ENCODE measurements around the gene CYP2W1. TPM values are rescaled to one million over a fixed set of nuclear protein-coding genes. Genes with fewer than 3 reads are reported as not detected.

Gene CYP2W1
- total and polyA plus RNA-seq, 2 experiments from 2014 or later, result not detected

GRCh38 chr7:1012716-1013095 is 29.7 kb downstream of the CYP2W1 start:
- H3K27me3 ChIP-seq (replicated peaks; ENCODE audit: insufficient read depth), result no peaks in the 10 kb centered on the region
- H3K9ac ChIP-seq, result no peak overlapping the region
- no peaks in the 10 kb centered on the region for H4K20me1 ChIP-seq (ENCODE audit: insufficient read depth)
- in situ Hi-C loops (cut with MboI), result no loop called here
- H3K9me2 ChIP-seq (ENCODE audit: insufficient read depth), result no peaks in the 10 kb centered on the region
- H3K9me3 ChIP-seq (ENCODE audit: low read depth), result no peaks in the 10 kb centered on the region
- no peaks in the 10 kb centered on the region for H3K36me3 ChIP-seq (ENCODE audit: low read depth)
- 92 to 97% methylated on average over 25 to 30 of the region's 30 CpGs for WGBS, 2 experiments (ENCODE audit: low coverage in 1 of 2, low lambda C conversion rate in 2 of 2, missing lambda C conversion rate in 2 of 2)
- TF ChIP-seq EZH2 (IDR thresholded peaks at IDR 0.05; ENCODE audit: insufficient read depth, poor library complexity, severe bottlenecking) (no peak), EZH2phosphoT487 (IDR thresholded peaks at IDR 0.05; ENCODE audit: insufficient read depth, low read depth) (no peak)
- no peak overlapping the region for H3K4me2 ChIP-seq (ENCODE audit: unreplicated experiment)
- DNase-seq, result no peak
- H3K27ac ChIP-seq, result no peak overlapping the region
- H3K4me3 ChIP-seq, result no peak overlapping the region
- peaks cover 3% of the 10 kb centered on the region; the same call in 1 of the 2 replicates for H3K79me2 ChIP-seq (ENCODE audit: insufficient read depth)
- no peak overlapping the region for H2AFZ ChIP-seq
- no peaks in the 10 kb centered on the region for H3K4me1 ChIP-seq (ENCODE audit: insufficient read depth)
- H3F3A ChIP-seq (ENCODE audit: insufficient read depth), result no peaks in the 10 kb centered on the region

- no peak for DNase-seq
- 71 to 72% methylated on average over 9 to 11 of the region's 11 CpGs for WGBS, 2 experiments (ENCODE audit: low coverage in 1 of 2, low lambda C conversion rate in 2 of 2, missing lambda C conversion rate in 2 of 2)
- no peaks in the 10 kb centered on the region for H3K4me1 ChIP-seq (ENCODE audit: insufficient read depth)
- no peaks in the 10 kb centered on the region for H4K20me1 ChIP-seq (ENCODE audit: insufficient read depth)
- no peak overlapping the region for H3K27ac ChIP-seq
- in situ Hi-C loops (cut with MboI), result no loop called here
- no peaks in the 10 kb centered on the region for H3K27me3 ChIP-seq (replicated peaks; ENCODE audit: insufficient read depth)
- H3K4me2 ChIP-seq (ENCODE audit: unreplicated experiment), result no peak overlapping the region
- no peak overlapping the region for H2AFZ ChIP-seq
- H3K9me3 ChIP-seq (ENCODE audit: low read depth), result no peaks in the 10 kb centered on the region
- TF ChIP-seq EZH2 (IDR thresholded peaks at IDR 0.05; ENCODE audit: insufficient read depth, poor library complexity, severe bottlenecking) (no peak), EZH2phosphoT487 (IDR thresholded peaks at IDR 0.05; ENCODE audit: insufficient read depth, low read depth) (no peak)
- H3K9ac ChIP-seq, result no peak overlapping the region
- H3K9me2 ChIP-seq (ENCODE audit: insufficient read depth), result no peaks in the 10 kb centered on the region
- H3K4me3 ChIP-seq, result no peak overlapping the region
- peaks cover 3% of the 10 kb centered on the region; the same call in 1 of the 2 replicates for H3K79me2 ChIP-seq (ENCODE audit: insufficient read depth)
- no peaks in the 10 kb centered on the region for H3F3A ChIP-seq (ENCODE audit: insufficient read depth)
- H3K36me3 ChIP-seq (ENCODE audit: low read depth), result no peaks in the 10 kb centered on the region
Observed at GRCh38 chr7:1013581-1013980, 30.6 kb downstream of the CYP2W1 start.

GRCh38 chr7:1014681-1015080 is 31.7 kb downstream of the CYP2W1 start:
- Histone ChIP-seq H3K9me3 (ENCODE audit: low read depth) (no peaks in the 10 kb centered on the region), H3K79me2 (ENCODE audit: insufficient read depth) (peaks cover 3% of the 10 kb centered on the region; the same call in 1 of the 2 replicates), H4K20me1 (ENCODE audit: insufficient read depth) (no peaks in the 10 kb centered on the region), H3K4me3 (no peak overlapping the region), H3K36me3 (ENCODE audit: low read depth) (no peaks in the 10 kb centered on the region), H3K27me3 (replicated peaks; ENCODE audit: insufficient read depth) (no peaks in the 10 kb centered on the region), H3K9ac (no peak overlapping the region), H3F3A (ENCODE audit: insufficient read depth) (no peaks in the 10 kb centered on the region), H2AFZ (no peak overlapping the region), H3K9me2 (ENCODE audit: insufficient read depth) (no peaks in the 10 kb centered on the region), H3K4me2 (ENCODE audit: unreplicated experiment) (no peak overlapping the region), H3K4me1 (ENCODE audit: insufficient read depth) (no peaks in the 10 kb centered on the region), H3K27ac (no peak overlapping the region)
- in situ Hi-C loops (cut with MboI), result no loop called here
- no peak for TF ChIP-seq EZH2phosphoT487 (IDR thresholded peaks at IDR 0.05; ENCODE audit: insufficient read depth, low read depth)
- TF ChIP-seq EZH2 (IDR thresholded peaks at IDR 0.05; ENCODE audit: insufficient read depth, poor library complexity, severe bottlenecking), result no peak
- WGBS, 2 experiments (ENCODE audit: low coverage in 1 of 2, low lambda C conversion rate in 2 of 2, missing lambda C conversion rate in 2 of 2), result 93 to 95% methylated on average over 20 of the region's 20 CpGs
- no peak for DNase-seq

- in situ Hi-C loops (cut with MboI), result no loop called here
- TF ChIP-seq EZH2 (IDR thresholded peaks at IDR 0.05; ENCODE audit: insufficient read depth, poor library complexity, severe bottlenecking) (no peak), EZH2phosphoT487 (IDR thresholded peaks at IDR 0.05; ENCODE audit: insufficient read depth, low read depth) (no peak)
- no peaks in the 10 kb centered on the region for H3K27me3 ChIP-seq (replicated peaks; ENCODE audit: insufficient read depth)
- DNase-seq, result no peak
- no peak overlapping the region for H3K27ac ChIP-seq
- no peak overlapping the region for H3K9ac ChIP-seq
- H4K20me1 ChIP-seq (ENCODE audit: insufficient read depth), result no peaks in the 10 kb centered on the region
- no peaks in the 10 kb centered on the region for H3K36me3 ChIP-seq (ENCODE audit: low read depth)
- H3K9me2 ChIP-seq (ENCODE audit: insufficient read depth), result no peaks in the 10 kb centered on the region
- H3K9me3 ChIP-seq (ENCODE audit: low read depth), result no peaks in the 10 kb centered on the region
- no peak overlapping the region for H2AFZ ChIP-seq
- no peak overlapping the region for H3K4me2 ChIP-seq (ENCODE audit: unreplicated experiment)
- H3K4me3 ChIP-seq, result no peak overlapping the region
- no peaks in the 10 kb centered on the region for H3F3A ChIP-seq (ENCODE audit: insufficient read depth)
- 78 to 79% methylated on average over 25 to 27 of the region's 28 CpGs for WGBS, 2 experiments (ENCODE audit: low coverage in 1 of 2, low lambda C conversion rate in 2 of 2, missing lambda C conversion rate in 2 of 2)
- H3K79me2 ChIP-seq (ENCODE audit: insufficient read depth), result peaks cover 3% of the 10 kb centered on the region; the same call in 1 of the 2 replicates
- no peaks in the 10 kb centered on the region for H3K4me1 ChIP-seq (ENCODE audit: insufficient read depth)
Observed at GRCh38 chr7:1015196-1016121, 32.5 kb downstream of the CYP2W1 start.

Data from GM23248 (cell line).